EH (cell line): ENCODE measurements around the gene UTF1.
"Not testable (repeated sequence)": the region's sequence is repeated elsewhere in the genome, so short reads cannot be mapped to it uniquely, and the experiment has no call there.

Source experiments
- DNase-seq: peaks from one replicate; pipeline ENCODE4 v3.0.0-alpha.2; 2015; ENCODE audit warnings: low read depth

The UTF1 gene

GRCh38 chr10:133229265-133230043, 563 bp upstream of the UTF1 start:
- DNase-seq = no peak

- no peak for DNase-seq
These were observed 574 bp downstream of the UTF1 start for GRCh38 chr10:133230387-133231195.

GRCh38 chr10:133231244-133231945, 1.4 kb downstream of the UTF1 start:
- DNase-seq = no peak

- DNase-seq = no peak
These were observed 2.0 kb downstream of the UTF1 start for GRCh38 chr10:133231946-133232574.

GRCh38 chr10:133234796-133235195, 4.8 kb downstream of the UTF1 start:
- not testable (repeated sequence) for DNase-seq

GRCh38 chr10:133235265-133235855, 5.3 kb downstream of the UTF1 start:
- no peak for DNase-seq

GRCh38 chr10:133235932-133236331, 5.9 kb downstream of the UTF1 start:
- DNase-seq = no peak

GRCh38 chr10:133236401-133237240, 6.6 kb downstream of the UTF1 start:
- DNase-seq = no peak

- DNase-seq = no peak
These were observed 7.2 kb downstream of the UTF1 start for GRCh38 chr10:133237241-133237587.

GRCh38 chr10:133237588-133238465, 7.8 kb downstream of the UTF1 start, which contains the start of gene VENTX:
TSS of gene VENTX (plus strand) at chr10:133237855. CDS start at chr10:133237915, 60 bp downstream.
- DNase-seq = no peak

- DNase-seq = no peak
These were observed 8.4 kb downstream of the UTF1 start for GRCh38 chr10:133238466-133238804.

- no peak for DNase-seq
These were observed 10.0 kb downstream of the UTF1 start for GRCh38 chr10:133239990-133240389.

- DNase-seq = no peak
These were observed 11.6 kb downstream of the UTF1 start for GRCh38 chr10:133241501-133242205.

- DNase-seq = peak; percentile 9
These were observed 12.8 kb downstream of the UTF1 start for GRCh38 chr10:133242611-133243356.

- DNase-seq = no peak
These were observed 13.6 kb downstream of the UTF1 start for GRCh38 chr10:133243593-133243992.

- no peak for DNase-seq
These were observed 15.6 kb downstream of the UTF1 start for GRCh38 chr10:133245439-133246235.

GRCh38 chr10:133246236-133246626, 16.2 kb downstream of the UTF1 start:
- DNase-seq = no peak
